MCF 10A (cell line): ENCODE results near the gene POLH. TPM values are rescaled to one million over a fixed set of nuclear protein-coding genes. Genes with fewer than 3 reads are reported as not detected.
A peak's percentile ranks its signal among the peaks of the same experiment; 100 is the strongest.

Source experiments
- BruUV-seq: library from RNA; stranded (reverse); fragments of 400-500 nt; replicated peaks from 2 replicates; lab custom pipeline; 2021; lab: Mats Ljungman, UMichigan
- CTCF ChIA-PET: fragments of 300-600 bp; sonication (Branson Sonifier 250); formaldehyde crosslinking; extraction: SDS; loops from one replicate; lab custom pipeline; 2021; ENCODE audit warnings: antibody characterized with exemption, inconsistent platforms; lab: Yijun Ruan, JAX
- POLR2A ChIA-PET: fragments of 300-600, 350-650 bp; sonication (Branson Sonifier 250); formaldehyde crosslinking; extraction: SDS; loops from one replicate; lab custom pipeline; 2020; ENCODE audit warnings: antibody characterized with exemption, inconsistent platforms; lab: Yijun Ruan, JAX
- DNase-seq: peaks from one replicate; pipeline ENCODE4 v3.0.0-alpha.2; 2018; ENCODE audit not compliant: unreplicated experiment
- H3K27ac Mint-ChIP-seq: one replicate; pipeline ENCODE4 v1.8.0; 2022; ENCODE audit warnings: mild to moderate bottlenecking, low read depth, mixed read lengths; ENCODE audit not compliant: unreplicated experiment
- H3K27me3 Mint-ChIP-seq: one replicate; pipeline ENCODE4 v1.8.0; 2022; ENCODE audit warnings: mixed read lengths; ENCODE audit not compliant: insufficient read depth, unreplicated experiment
- H3K36me3 Mint-ChIP-seq: one replicate; pipeline ENCODE4 v1.8.0; 2022; ENCODE audit warnings: mild to moderate bottlenecking, moderate library complexity, mixed read lengths; ENCODE audit not compliant: insufficient read depth, unreplicated experiment
- H3K4me1 Mint-ChIP-seq: one replicate; pipeline ENCODE4 v1.8.0; 2022; ENCODE audit warnings: mixed read lengths; ENCODE audit not compliant: insufficient read depth, unreplicated experiment
- H3K4me3 Mint-ChIP-seq: one replicate; pipeline ENCODE4 v1.8.0; 2022; ENCODE audit warnings: mild to moderate bottlenecking, moderate library complexity, mixed read lengths; ENCODE audit not compliant: unreplicated experiment
- H3K9me3 Mint-ChIP-seq: one replicate; pipeline ENCODE4 v1.8.0; 2022; ENCODE audit warnings: mixed read lengths; ENCODE audit not compliant: unreplicated experiment
- intact Hi-C: fragments of 100-400 bp; cut with micrococcal nuclease; formaldehyde crosslinking; loops from 2 replicates; pipeline ENCODE4 v1.14.1; 2022
- total RNA-seq: library from RNA; stranded (reverse); gene quantifications from 2 replicates; pipeline ENCODE4 v1.2.3, GENCODE V29; 2022
- TF ChIP-seq, protein P1 (sequence below): fragments of 200-600 bp; IDR thresholded peaks from one replicate; pipeline ENCODE4 v1.8.0; 2022; ENCODE audit warnings: antibody characterized with exemption, mild to moderate bottlenecking; ENCODE audit not compliant: unreplicated experiment

The POLH gene
- total RNA-seq, 1 experiment from 2014 or later, result 36.7 TPM

GRCh38 chr6:43608807-43609206 lies 32.8 kb downstream of the POLH start:
- H3K9me3 Mint-ChIP-seq, result no peaks in the 10 kb centered on the region
- H3K27me3 Mint-ChIP-seq, result no peaks in the 10 kb centered on the region
- no peak overlapping the region for H3K27ac Mint-ChIP-seq
- no TSS peak for BruUV-seq
- TF ChIP-seq, protein P1, sequence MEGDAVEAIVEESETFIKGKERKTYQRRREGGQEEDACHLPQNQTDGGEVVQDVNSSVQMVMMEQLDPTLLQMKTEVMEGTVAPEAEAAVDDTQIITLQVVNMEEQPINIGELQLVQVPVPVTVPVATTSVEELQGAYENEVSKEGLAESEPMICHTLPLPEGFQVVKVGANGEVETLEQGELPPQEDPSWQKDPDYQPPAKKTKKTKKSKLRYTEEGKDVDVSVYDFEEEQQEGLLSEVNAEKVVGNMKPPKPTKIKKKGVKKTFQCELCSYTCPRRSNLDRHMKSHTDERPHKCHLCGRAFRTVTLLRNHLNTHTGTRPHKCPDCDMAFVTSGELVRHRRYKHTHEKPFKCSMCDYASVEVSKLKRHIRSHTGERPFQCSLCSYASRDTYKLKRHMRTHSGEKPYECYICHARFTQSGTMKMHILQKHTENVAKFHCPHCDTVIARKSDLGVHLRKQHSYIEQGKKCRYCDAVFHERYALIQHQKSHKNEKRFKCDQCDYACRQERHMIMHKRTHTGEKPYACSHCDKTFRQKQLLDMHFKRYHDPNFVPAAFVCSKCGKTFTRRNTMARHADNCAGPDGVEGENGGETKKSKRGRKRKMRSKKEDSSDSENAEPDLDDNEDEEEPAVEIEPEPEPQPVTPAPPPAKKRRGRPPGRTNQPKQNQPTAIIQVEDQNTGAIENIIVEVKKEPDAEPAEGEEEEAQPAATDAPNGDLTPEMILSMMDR, result no peak
- CTCF ChIA-PET, result interaction anchor here (0.6 to 3.1 kb wide), 19 partner anchors 9 to 785 kb away, joined by 3 to 37 read pairs (median 4); partner anchors contain the start of genes GTPBP2 and RSPH9
- H3K4me3 Mint-ChIP-seq, result no peak overlapping the region
- DNase-seq, result no peak
- POLR2A ChIA-PET, result interaction anchor here (0.5 to 1.7 kb wide), 8 partner anchors 9 to 67 kb away, joined by 3 to 10 read pairs (median 4); partner anchors contain the start of gene GTPBP2
- H3K36me3 Mint-ChIP-seq, result peaks cover 97% of the 10 kb centered on the region
- H3K4me1 Mint-ChIP-seq, result peaks cover 15% of the 10 kb centered on the region
- intact Hi-C loops, result no loop called here

- intact Hi-C loops, result no loop called here
- CTCF ChIA-PET, result interaction anchor here (0.6 to 3.1 kb wide), 9 partner anchors 9 to 483 kb away, joined by 3 to 37 read pairs (median 5); partner anchors contain the start of genes GTPBP2 and RSPH9
- no TSS peak for BruUV-seq
- TF ChIP-seq, protein P1, result no peak
- H3K27me3 Mint-ChIP-seq, result no peaks in the 10 kb centered on the region
- H3K27ac Mint-ChIP-seq, result no peak overlapping the region
- H3K9me3 Mint-ChIP-seq, result no peaks in the 10 kb centered on the region
- H3K4me1 Mint-ChIP-seq, result peaks cover 9% of the 10 kb centered on the region
- H3K4me3 Mint-ChIP-seq, result no peak overlapping the region
- peaks cover 97% of the 10 kb centered on the region for H3K36me3 Mint-ChIP-seq
- no peak for DNase-seq
- POLR2A ChIA-PET, result interaction anchor here (1.6 to 3.1 kb wide), 2 partner anchors 17 to 30 kb away, joined by 5 to 13 read pairs; no protein-coding TSS in a partner anchor
These were observed 33.4 kb downstream of the POLH start for GRCh38 chr6:43609402-43609801.

- peaks cover 8% of the 10 kb centered on the region for H3K4me1 Mint-ChIP-seq
- no peak for DNase-seq
- H3K27me3 Mint-ChIP-seq, result no peaks in the 10 kb centered on the region
- ChIA-PET POLR2A (interaction anchor here (0.6 to 3.1 kb wide), 3 partner anchors 16 to 776 kb away, joined by 3 to 13 read pairs (median 7); partner anchors contain the start of gene MAD2L1BP), CTCF (interaction anchor here (0.7 to 3.1 kb wide), 3 partner anchors 13 to 31 kb away, joined by 4 to 37 read pairs (median 6); no protein-coding TSS in a partner anchor)
- H3K36me3 Mint-ChIP-seq, result peaks cover 97% of the 10 kb centered on the region
- no TSS peak for BruUV-seq
- intact Hi-C loops, result no loop called here
- H3K9me3 Mint-ChIP-seq, result no peaks in the 10 kb centered on the region
- TF ChIP-seq, protein P1, result no peak
- H3K27ac Mint-ChIP-seq, result no peak overlapping the region
- no peak overlapping the region for H3K4me3 Mint-ChIP-seq
These were observed 34.4 kb downstream of the POLH start for GRCh38 chr6:43610431-43610830.

GRCh38 chr6:43613721-43614395 lies 37.9 kb downstream of the POLH start:
- no peaks in the 10 kb centered on the region for H3K4me1 Mint-ChIP-seq
- no peaks in the 10 kb centered on the region for H3K9me3 Mint-ChIP-seq
- intact Hi-C loops, result no loop called here
- ChIA-PET CTCF (interaction anchor here (0.7 kb wide), 1 partner anchor 34 kb away, joined by 3 read pairs; no protein-coding TSS in a partner anchor), POLR2A (interaction anchor here (1.1 to 9.8 kb wide), 5 partner anchors 9 to 16 kb away, joined by 5 to 49 read pairs (median 5); partner anchors contain the start of gene GTPBP2)
- H3K27ac Mint-ChIP-seq, result no peak overlapping the region
- no peak for DNase-seq
- BruUV-seq, result TSS peak; percentile 20
- TF ChIP-seq, protein P1, result no peak
- H3K36me3 Mint-ChIP-seq, result peaks cover 94% of the 10 kb centered on the region
- H3K4me3 Mint-ChIP-seq, result no peak overlapping the region
- H3K27me3 Mint-ChIP-seq, result no peaks in the 10 kb centered on the region
